HepG2 (cell line): ENCODE data around the gene PDZD7. TPM values are rescaled to one million over a fixed set of nuclear protein-coding genes. Genes with fewer than 3 reads are reported as not detected.

Experiments used
- ATAD3A ChIP-seq: sonication (generic); formaldehyde crosslinking; IDR thresholded peaks from 2 replicates; pipeline ENCODE4 v1.4.0; 2020; ENCODE audit warnings: missing genetic modification reagents
- CHD4 ChIP-seq: fragments of 200-600 bp; sonication (generic); IDR thresholded peaks from 2 replicates; pipeline ENCODE4 v1.7.0; 2017; ENCODE audit warnings: mild to moderate bottlenecking, low read length, borderline replicate concordance
- FOXA1 ChIP-seq, 2 experiments: fragments of 450-650 bp in 1 of 2; sonication (generic) in 1 of 2; formaldehyde crosslinking in 1 of 2; IDR thresholded peaks; 2 replicates each; pipeline versions ENCODE4 v1.4.0 to v1.6.1; 2016 to 2020; ENCODE audit warnings: missing genetic modification reagents in 1 of 2
- HOXA7 ChIP-seq: sonication (generic); formaldehyde crosslinking; IDR thresholded peaks from 2 replicates; pipeline ENCODE4 v1.8.1; 2022; ENCODE audit warnings: mild to moderate bottlenecking, missing genetic modification reagents, moderate library complexity
- IKZF5 ChIP-seq: IDR thresholded peaks from 2 replicates; pipeline ENCODE4 v1.6.1; 2018; ENCODE audit warnings: missing genetic modification reagents, mild to moderate bottlenecking, missing compliant biosample characterization
- KLF6 ChIP-seq: IDR thresholded peaks from 2 replicates; pipeline ENCODE4 v1.8.0; 2016; ENCODE audit warnings: missing biosample characterization, missing genetic modification reagents
- MEIS1 ChIP-seq: sonication (generic); formaldehyde crosslinking; IDR thresholded peaks from 2 replicates; pipeline ENCODE4 v1.9.0; 2021; ENCODE audit warnings: mild to moderate bottlenecking, missing genetic modification reagents, moderate library complexity, borderline replicate concordance
- NR2F1 ChIP-seq, 2 experiments: fragments of 450-650 bp in 1 of 2; formaldehyde crosslinking in 1 of 2; IDR thresholded peaks; 2 replicates each; pipeline versions ENCODE4 v1.5.0 to v1.6.1; 2016 to 2020; ENCODE audit warnings: mild to moderate bottlenecking in 1 of 2, missing compliant biosample characterization in 1 of 2, missing genetic modification reagents in 1 of 2, moderate library complexity in 1 of 2
- SETDB1 ChIP-seq: sonication (generic); formaldehyde crosslinking; IDR thresholded peaks from 2 replicates; pipeline ENCODE4 v1.5.1; 2020; ENCODE audit warnings: missing genetic modification reagents, mild to moderate bottlenecking, borderline replicate concordance
- SKIL ChIP-seq: sonication (generic); formaldehyde crosslinking; IDR thresholded peaks from 2 replicates; pipeline ENCODE4 v1.8.0; 2022; ENCODE audit warnings: missing genetic modification reagents, mild to moderate bottlenecking, moderate library complexity, borderline replicate concordance
- ZBTB1 ChIP-seq: sonication (generic); formaldehyde crosslinking; IDR thresholded peaks from 2 replicates; pipeline ENCODE4 v1.4.0; 2020; ENCODE audit warnings: missing genetic modification reagents, borderline replicate concordance
- ZBTB10 ChIP-seq: sonication (generic); formaldehyde crosslinking; IDR thresholded peaks from 2 replicates; pipeline ENCODE4 v1.4.0; 2020; ENCODE audit warnings: missing genetic modification reagents, borderline replicate concordance
- ZBTB44 ChIP-seq: sonication (generic); formaldehyde crosslinking; IDR thresholded peaks from 2 replicates; pipeline ENCODE4 v1.4.0; 2020; ENCODE audit warnings: missing genetic modification reagents
- ZFP82 ChIP-seq: sonication (generic); formaldehyde crosslinking; IDR thresholded peaks from 2 replicates; pipeline ENCODE4 v1.5.1; 2020; ENCODE audit warnings: mild to moderate bottlenecking, missing genetic modification reagents, borderline replicate concordance
- ZNF20 ChIP-seq: sonication (generic); formaldehyde crosslinking; IDR thresholded peaks from 2 replicates; pipeline ENCODE4 v1.4.0; 2020; ENCODE audit warnings: mild to moderate bottlenecking, moderate library complexity, missing genetic modification reagents
- ZNF263 ChIP-seq: sonication (generic); formaldehyde crosslinking; IDR thresholded peaks from 2 replicates; pipeline ENCODE4 v1.4.0; 2020; ENCODE audit warnings: missing genetic modification reagents
- ZNF274 ChIP-seq: sonication (generic); formaldehyde crosslinking; IDR thresholded peaks from 2 replicates; pipeline ENCODE4 v1.5.1; 2020; ENCODE audit warnings: mild to moderate bottlenecking, missing genetic modification reagents
- ZNF775 ChIP-seq: sonication (generic); formaldehyde crosslinking; IDR thresholded peaks from 2 replicates; pipeline ENCODE4 v1.4.0; 2020; ENCODE audit warnings: missing genetic modification reagents, mild to moderate bottlenecking, moderate library complexity, borderline replicate concordance
- polyA plus RNA-seq, 8 experiments: library from polyadenylated mRNA; depleted of rRNA in 3 of 8; stranded (reverse) in 7 of 8; unstranded in 1 of 8; fragments of >200 nt; fragmentation: Illumina TruSeq in 4 of 8; extraction: Trizol in 4 of 8; gene quantifications; 2 replicates each; pipeline versions ENCODE4 v1.2.1 to v1.2.3, GENCODE V29; 2011 to 2016; ENCODE audit warnings: low read depth in 4 of 8, missing spikeins in 1 of 8, mixed read lengths in 1 of 8; ENCODE audit not compliant: insufficient read depth in 1 of 8
- total RNA-seq, 5 experiments: library from RNA; depleted of rRNA; stranded (reverse); fragments of >200 nt; fragmentation: Illumina TruSeq; extraction: Trizol; gene quantifications; 2 replicates each; pipeline ENCODE4 v1.2.3, GENCODE V29; 2016; ENCODE audit warnings: low read depth in 1 of 5

The PDZD7 gene
- total and polyA plus RNA-seq, 2 of the 13 experiments (the other 11 are each of a cell fraction or from before 2014, with no cell fraction given): 0.58 to 0.73 TPM

DNA sequence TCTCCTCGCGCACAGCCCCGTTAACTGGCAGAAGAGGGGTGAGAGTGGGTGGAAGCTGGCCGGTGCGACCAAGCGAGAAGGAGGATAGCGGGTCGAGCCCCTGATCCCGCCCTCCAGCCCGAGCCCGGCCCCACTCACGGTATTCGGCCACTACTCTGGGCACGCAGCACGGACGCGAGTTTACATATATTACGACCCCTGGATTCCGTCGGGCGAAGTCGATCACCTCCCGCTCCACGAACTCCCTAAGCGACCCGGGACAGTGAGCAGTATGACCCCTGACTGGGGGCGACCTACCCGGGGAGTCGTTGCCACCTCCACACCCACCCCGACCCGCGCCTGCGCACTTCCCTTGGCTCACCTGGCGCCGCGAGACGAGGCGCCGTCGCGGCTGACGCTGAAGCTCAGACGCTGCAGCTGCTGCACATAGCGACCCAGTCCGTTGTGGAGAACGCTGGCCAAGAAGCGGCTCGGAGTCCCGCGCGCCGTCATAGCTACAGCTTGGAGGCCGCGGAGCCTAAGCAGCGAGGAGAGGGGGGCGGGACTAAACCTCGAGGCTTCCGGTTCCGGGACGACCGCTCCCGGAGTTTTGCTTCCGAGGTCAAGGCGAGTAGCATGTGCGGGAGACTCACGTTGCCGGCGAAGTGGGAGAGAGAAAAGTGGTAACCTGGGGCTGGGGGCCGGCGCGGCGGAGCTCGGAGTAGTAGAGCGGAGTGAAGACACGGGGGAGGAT, 43.8 kb downstream of the PDZD7 start, which contains the start of the genes MRPL43 and TWNK (continued):
- TF ChIP-seq KLF6 (CRISPR knock-in tag) (peak; percentile 45; the same call in 1 of the 2 replicates), ZBTB1 (CRISPR knock-in tag) (no peak), ZBTB10 (CRISPR knock-in tag) (peak; percentile 69; the same call in 1 of the 2 replicates), IKZF5 (no peak; the same call in 1 of the 2 replicates), ZNF274 (CRISPR knock-in tag) (peak; percentile 75), CHD4 (no peak), ZBTB44 (CRISPR knock-in tag) (no peak), SETDB1 (CRISPR knock-in tag) (no peak), FOXA1 (IDR thresholded peaks at IDR 0.05) (no peak), FOXA1 (CRISPR knock-in tag; IDR thresholded peaks at IDR 0.05) (no peak), ZNF775 (CRISPR knock-in tag) (no peak), ZNF20 (CRISPR knock-in tag) (peak; percentile 33; the same call in 1 of the 2 replicates), ATAD3A (CRISPR knock-in tag) (no peak), SKIL (peak; percentile 57; the same call in 1 of the 2 replicates), ZNF263 (CRISPR knock-in tag) (no peak; the same call in 1 of the 2 replicates), HOXA7 (CRISPR knock-in tag) (0 out of 2 replicates have a peak, but pooled peaks have one; percentile 40), NR2F1 (CRISPR knock-in tag; IDR thresholded peaks at IDR 0.05) (no peak), MEIS1 (CRISPR knock-in tag) (peak; percentile 57; the same call in 1 of the 2 replicates), ZFP82 (no peak)
